SK-N-MC (cell line): ENCODE measurements around the gene GRIK2.

Experiments used
- EZH2 ChIP-seq: fragments of 200-600 bp; sonication (generic); IDR thresholded peaks from one replicate; pipeline ENCODE4 v1.6.1; 2017; ENCODE audit warnings: antibody characterized with exemption
- POLR2AphosphoS5 ChIP-seq: IDR thresholded peaks from 2 replicates; pipeline ENCODE4 v1.6.1; 2012; ENCODE audit warnings: mild to moderate bottlenecking, low read depth, low read length, borderline replicate concordance

DNA sequence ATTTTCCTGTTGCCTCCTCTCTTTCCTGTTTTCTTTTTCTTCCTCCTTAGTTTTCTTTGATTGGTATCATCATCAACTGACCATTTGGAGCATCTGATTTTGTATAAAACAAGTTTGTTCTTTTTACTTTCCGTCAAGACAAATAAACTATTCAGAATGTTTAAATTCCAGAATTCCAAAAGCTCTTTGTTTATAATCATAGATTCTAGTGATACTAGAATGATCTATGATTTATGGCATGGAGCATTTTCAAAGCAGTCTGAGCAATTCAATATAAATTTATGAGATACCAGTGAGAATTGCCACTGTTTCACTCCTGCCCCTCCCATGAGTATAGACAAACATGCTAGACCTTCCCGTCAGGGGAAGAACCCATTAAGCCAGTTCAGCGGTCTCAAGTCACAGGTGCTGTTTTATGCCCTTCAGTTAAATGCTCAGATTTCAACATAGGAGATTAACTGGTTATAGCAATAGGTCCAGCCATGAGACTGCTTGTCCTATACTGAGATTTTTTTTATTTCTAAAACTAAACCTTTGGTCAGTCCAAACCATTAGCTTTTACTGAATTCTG, 60.7 kb downstream of the GRIK2 start:
- TF ChIP-seq EZH2 (no peak), POLR2AphosphoS5 (no peak)
